Muscle layer of duodenum (tissue), 2 donors: ENCODE measurements around the gene NECAB3.

ENCODE experiments used
- H3K27ac ChIP-seq: one replicate; pipeline ENCODE4 v1.7.0; 2013; ENCODE audit warnings: mild to moderate bottlenecking, low read length
- H3K27me3 ChIP-seq: one replicate; pipeline ENCODE4 v1.7.0; 2013; ENCODE audit warnings: low read depth, mild to moderate bottlenecking, control low read depth, low read length
- H3K36me3 ChIP-seq, 2 donors: one replicate each; pipeline ENCODE4 v1.7.0; 2013; ENCODE audit warnings: low read length in 2 of 2, control low read depth in 1 of 2, mild to moderate bottlenecking in 1 of 2; ENCODE audit not compliant: insufficient read depth in 2 of 2, control insufficient read depth in 1 of 2
- H3K4me1 ChIP-seq, 2 donors: one replicate each; pipeline ENCODE4 v1.7.0; 2013; ENCODE audit warnings: low read length in 2 of 2, mild to moderate bottlenecking in 2 of 2, control low read depth in 1 of 2, moderate library complexity in 1 of 2; ENCODE audit not compliant: insufficient read depth in 2 of 2, control insufficient read depth in 1 of 2
- H3K4me3 ChIP-seq, 2 donors: one replicate each; pipeline ENCODE4 v1.7.0; 2013; ENCODE audit warnings: low read length in 2 of 2, low read depth in 1 of 2, mild to moderate bottlenecking in 1 of 2
- H3K9me3 ChIP-seq, 2 donors: one replicate each; pipeline ENCODE4 v1.7.0; 2013; ENCODE audit warnings: low read length in 2 of 2, control low read depth in 1 of 2, mild to moderate bottlenecking in 1 of 2; ENCODE audit not compliant: control insufficient read depth in 1 of 2
- donor health status: healthy.

Gene NECAB3

DNA sequence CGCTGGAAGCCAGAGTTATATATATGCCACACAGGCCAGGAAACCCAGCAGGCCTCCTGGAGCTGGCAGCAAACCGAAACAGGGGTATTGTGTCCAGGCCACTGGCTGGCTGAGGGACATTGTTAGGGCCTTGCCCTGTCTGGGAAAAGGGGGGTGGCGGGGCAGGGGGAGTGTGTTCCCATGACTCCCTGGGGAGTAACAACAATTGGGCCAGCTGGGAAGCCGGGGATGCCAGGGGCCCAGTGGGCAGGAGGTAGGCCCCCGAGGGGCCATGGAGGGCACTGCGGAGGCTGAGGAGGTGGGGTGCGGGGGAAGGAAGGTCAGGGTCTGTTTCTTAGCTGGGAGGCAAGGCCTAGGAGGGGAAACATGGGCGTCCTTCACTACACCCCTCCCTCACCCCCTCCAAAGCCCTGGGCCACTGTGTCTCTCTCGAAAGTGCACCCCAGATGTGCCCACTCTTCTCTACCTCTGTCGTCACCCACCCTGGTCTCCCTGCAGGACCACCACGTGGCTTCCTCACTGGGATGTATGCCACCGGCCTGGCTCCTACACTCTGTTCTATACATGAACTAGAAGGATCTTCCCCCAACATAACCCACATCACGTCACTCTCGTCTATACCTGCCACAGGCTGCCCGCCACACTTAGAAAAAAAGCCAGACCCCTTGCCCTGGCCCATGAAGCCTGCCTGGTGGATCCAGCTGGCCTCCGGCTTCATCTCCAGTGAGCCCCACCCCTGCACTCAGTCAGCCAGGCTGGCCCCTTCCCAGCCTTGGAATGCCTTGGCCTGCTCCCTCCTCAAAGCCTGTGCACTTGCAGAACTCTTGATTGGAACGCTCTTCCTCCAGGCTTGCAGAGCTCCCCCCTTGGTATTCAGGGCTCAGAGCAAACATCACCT lies 19.8 kb upstream of the NECAB3 start:
- H3K4me1 ChIP-seq, result peaks cover 0 to 29% of the 10 kb centered on the region in 2 donors
- no peaks in the 10 kb centered on the region for H3K36me3 ChIP-seq
- no peaks in the 10 kb centered on the region for H3K27me3 ChIP-seq
- no peak overlapping the region for H3K27ac ChIP-seq
- no peaks in the 10 kb centered on the region for H3K9me3 ChIP-seq
- H3K4me3 ChIP-seq, result no peak overlapping the region

DNA sequence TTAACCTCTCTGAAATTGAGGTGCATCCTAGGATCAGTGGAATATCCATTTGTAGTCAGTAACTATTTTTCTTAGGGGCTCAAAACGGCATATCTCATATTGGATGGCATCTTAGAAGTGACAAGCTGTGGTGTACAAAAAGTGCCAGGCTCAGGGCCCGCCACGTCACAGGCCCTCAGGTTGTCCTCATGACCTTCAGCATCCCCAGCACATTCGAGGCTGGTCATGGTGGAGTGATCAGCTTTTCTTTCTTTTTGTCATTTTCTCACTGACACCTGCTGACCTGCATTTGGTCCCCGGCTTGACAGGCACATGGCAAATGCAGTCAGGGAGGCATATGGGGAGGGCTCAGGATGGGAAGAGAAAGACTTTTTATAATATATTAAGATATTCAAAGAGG lies 19.1 kb upstream of the NECAB3 start:
- Histone ChIP-seq H3K4me1 (peaks cover 0 to 29% of the 10 kb centered on the region in 2 donors), H3K9me3 (no peaks in the 10 kb centered on the region), H3K4me3 (no peak overlapping the region), H3K27ac (no peak overlapping the region), H3K36me3 (no peaks in the 10 kb centered on the region), H3K27me3 (no peaks in the 10 kb centered on the region)

DNA sequence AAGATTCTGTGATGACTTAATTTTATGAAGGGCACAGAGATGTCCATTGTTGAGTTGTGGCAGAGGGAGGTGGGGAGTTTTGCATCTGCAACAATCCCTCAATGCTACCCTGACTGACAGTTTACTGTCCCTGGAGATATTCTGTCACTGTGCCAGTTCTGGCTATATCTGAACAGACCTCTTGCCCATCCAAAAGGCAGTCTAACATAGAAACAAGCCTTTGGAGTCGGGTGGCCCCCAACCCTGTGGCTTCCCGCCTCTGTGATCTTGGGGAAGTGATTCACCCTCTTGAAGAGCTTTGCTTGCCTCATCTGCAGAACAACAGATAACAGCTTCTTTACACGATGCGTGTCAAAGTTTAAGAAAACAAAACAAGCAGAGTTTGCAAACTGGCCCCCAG lies 15.7 kb upstream of the NECAB3 start:
- no peaks in the 10 kb centered on the region for H3K27me3 ChIP-seq
- no peaks in the 10 kb centered on the region for H3K9me3 ChIP-seq
- H3K36me3 ChIP-seq, result no peaks in the 10 kb centered on the region
- no peak overlapping the region for H3K27ac ChIP-seq
- peaks cover 5 to 25% of the 10 kb centered on the region in 2 donors for H3K4me1 ChIP-seq
- no peak overlapping the region for H3K4me3 ChIP-seq

DNA sequence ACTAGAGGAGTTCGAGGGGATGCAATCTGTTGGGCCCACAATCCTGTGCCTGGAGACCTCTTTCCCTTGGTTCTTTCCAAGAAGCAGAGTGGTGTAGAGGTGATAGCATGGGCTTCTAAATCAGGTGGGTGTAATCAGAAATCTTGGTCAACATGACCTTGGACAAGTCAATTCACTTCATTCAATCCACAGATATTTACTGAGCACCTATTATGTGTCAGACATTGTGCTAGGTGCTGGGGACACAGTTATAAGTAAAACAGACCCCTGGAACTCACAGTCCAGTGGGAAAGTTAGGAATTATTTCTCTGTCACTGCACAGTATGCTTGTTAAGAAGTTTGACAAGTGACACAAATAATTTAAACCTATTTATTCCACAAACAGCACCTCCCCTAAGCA lies 15.3 kb upstream of the NECAB3 start:
- peaks cover 5 to 26% of the 10 kb centered on the region in 2 donors for H3K4me1 ChIP-seq
- no peaks in the 10 kb centered on the region for H3K9me3 ChIP-seq
- no peak overlapping the region for H3K4me3 ChIP-seq
- H3K27me3 ChIP-seq, result no peaks in the 10 kb centered on the region
- H3K36me3 ChIP-seq, result no peaks in the 10 kb centered on the region
- no peak overlapping the region for H3K27ac ChIP-seq

DNA sequence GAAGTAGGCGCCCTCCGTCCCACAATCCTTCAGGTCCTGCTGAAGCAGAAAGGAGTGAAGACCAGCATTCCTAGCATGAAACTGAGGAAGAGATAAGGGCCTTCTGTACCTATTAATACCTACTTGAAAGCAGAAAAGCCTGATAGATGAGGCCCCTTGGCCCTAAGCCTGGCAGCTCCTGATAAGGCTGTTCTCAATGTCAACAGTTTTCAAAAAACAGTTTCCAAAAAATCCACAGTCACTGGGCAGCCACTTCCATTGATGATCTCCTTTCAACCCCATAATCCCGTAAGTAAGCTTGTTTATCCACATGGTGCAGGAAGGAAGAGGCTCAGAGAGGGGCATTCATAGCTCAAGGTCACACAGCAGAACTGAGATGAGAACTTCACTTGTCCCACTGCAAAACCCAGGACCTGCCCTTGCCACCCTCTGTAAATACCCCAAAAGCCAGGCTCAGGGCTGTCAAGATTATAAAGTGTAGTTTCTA lies 14.8 kb upstream of the NECAB3 start:
- Histone ChIP-seq H3K4me1 (peaks cover 5 to 21% of the 10 kb centered on the region in 2 donors), H3K9me3 (no peaks in the 10 kb centered on the region), H3K27ac (no peak overlapping the region), H3K27me3 (no peaks in the 10 kb centered on the region), H3K36me3 (no peaks in the 10 kb centered on the region), H3K4me3 (no peak overlapping the region)

DNA sequence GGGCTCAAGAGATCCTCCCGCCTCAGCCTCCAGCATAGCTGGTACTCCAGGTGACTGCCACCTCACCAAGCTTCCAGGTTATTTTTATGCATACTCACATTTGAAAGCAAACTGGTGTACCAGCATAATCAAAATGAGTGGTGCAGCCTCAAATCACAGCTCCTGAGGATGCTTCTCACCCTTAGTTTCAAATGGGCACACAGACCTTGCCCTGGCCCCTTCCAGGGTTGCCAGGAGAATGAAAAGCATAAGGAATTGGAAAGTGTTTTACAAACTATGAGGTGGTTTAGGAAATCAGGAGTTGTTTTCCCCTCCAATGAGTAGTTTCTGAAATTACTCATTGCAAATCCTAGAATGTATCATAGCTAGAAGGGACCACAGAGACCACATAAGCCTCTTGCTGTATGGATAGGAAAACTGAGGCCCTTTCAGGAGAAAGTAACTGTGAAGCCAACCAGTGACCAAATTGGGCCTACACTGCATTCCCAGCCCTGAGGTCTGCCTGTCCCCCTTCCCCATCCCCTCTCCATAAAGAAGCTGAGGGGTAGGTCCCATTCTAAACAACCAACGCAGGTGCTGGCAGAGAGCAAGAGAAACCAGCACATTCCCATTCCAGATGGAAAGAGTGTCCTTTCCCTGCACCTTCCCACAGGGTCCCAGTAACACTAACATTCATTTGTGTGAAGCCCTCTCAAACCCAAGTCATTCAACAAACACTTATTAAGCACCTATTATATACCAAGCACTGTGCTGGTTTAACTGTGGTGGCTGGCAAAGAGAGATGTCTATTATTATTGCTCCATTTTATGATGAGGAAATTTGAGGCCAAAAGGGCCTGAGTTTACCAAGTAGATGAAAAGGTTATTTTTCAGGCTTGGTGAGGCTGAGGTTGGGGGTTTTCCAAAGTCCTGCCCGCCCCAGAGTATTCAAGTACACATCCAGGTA lies 14.0 kb upstream of the NECAB3 start:
- H3K4me3 ChIP-seq, result no peak overlapping the region
- peaks cover 5 to 18% of the 10 kb centered on the region in 2 donors for H3K4me1 ChIP-seq
- H3K36me3 ChIP-seq, result no peaks in the 10 kb centered on the region
- no peaks in the 10 kb centered on the region for H3K9me3 ChIP-seq
- H3K27ac ChIP-seq, result no peak overlapping the region
- H3K27me3 ChIP-seq, result no peaks in the 10 kb centered on the region

DNA sequence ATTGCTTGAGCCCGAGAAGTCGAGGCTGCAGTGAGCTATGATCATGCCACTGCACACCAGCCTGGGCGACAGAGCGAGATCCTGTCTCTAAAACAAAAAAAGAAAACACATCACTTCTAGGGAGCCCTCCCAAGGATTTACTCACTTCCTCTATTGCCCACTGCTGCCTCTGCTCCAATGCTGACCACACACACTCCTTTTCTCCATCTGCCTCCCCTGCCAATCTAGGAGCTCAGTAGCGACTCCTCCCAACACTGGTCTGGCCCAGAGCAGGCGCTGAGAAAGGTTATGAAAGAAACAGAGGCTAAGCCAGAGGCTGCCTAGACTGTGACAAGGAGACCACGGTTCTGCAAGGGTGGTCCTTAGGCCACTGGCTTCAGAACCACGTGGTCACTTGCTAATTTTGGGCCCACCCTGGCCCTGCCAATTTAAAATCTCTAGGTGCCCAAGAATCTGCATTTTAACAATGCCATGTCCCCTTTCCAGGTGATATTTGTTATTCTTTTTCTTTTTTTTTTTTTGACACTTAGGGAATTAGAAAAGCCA lies 13.2 kb upstream of the NECAB3 start:
- no peak overlapping the region for H3K27ac ChIP-seq
- H3K36me3 ChIP-seq, result no peaks in the 10 kb centered on the region
- peaks cover 5 to 18% of the 10 kb centered on the region in 2 donors for H3K4me1 ChIP-seq
- no peak overlapping the region for H3K4me3 ChIP-seq
- no peaks in the 10 kb centered on the region for H3K27me3 ChIP-seq
- no peaks in the 10 kb centered on the region for H3K9me3 ChIP-seq

DNA sequence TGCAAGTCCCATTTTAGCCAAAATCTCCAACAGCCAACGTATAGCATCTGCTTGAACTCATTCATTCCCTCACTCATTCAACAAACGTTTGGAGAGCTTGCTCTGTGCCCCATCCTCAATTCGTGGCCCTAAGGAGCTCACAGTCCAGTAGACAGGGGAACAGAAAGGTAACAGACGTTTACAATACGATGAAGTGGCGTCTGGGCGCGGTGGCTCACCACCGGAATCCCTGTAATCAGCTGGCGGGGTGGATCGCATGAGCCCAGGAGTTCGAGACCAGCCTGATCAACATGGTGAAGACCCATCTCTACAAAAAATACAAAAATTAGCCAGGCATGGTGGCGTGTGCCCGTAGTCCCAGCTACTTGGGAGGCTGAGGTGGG lies 12.7 kb upstream of the NECAB3 start:
- Histone ChIP-seq H3K4me3 (peak overlapping the region; percentile 44 to 53), H3K9me3 (no peaks in the 10 kb centered on the region), H3K27ac (no peak overlapping the region), H3K27me3 (no peaks in the 10 kb centered on the region), H3K4me1 (peaks cover 5 to 18% of the 10 kb centered on the region in 2 donors), H3K36me3 (no peaks in the 10 kb centered on the region)

DNA sequence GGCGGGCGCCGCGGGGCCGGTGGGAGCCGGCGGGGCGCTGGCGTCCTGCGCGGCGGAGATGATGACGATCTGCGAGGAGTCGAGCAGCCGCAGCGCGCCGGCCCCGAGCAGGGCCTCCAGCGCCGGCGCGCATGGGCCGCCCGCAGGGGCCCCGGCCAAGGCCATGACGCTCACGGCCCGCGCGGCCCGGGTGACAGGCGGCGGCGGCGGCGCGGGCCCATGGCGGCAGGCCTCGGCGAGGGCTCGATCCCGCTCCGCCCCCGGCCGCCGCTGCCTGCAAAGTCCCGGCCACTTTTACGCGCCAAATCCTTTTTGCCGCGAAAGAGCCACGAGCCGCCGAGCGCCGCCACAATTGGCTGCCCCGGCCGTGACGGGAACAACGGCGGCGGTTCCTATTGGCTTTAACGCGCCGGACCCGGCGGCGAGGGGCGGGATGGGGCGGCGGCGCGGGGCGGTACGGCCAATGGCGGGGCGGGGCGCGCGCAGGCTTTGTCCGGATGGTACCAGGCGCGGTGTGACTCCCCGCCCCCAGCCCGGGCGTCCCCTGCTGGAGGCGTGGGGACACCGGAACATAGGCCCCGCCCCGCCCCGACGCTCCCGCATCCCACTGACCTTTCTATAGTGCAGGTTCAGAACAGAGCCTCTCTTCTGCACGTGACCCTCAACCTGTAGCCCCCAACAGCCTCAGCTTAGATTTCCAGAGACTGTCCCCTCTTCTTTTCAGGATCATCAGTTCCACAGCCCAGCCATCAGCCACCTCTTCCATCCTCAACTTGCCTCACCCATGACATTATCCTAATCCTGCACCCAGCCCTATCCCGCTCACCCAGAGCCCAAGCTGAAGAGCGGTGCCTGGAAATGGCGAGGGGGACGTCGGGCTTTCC lies 12.1 kb upstream of the NECAB3 start, which contains the start of gene E2F1:
Gene E2F1, minus strand, starts transcription at position 286 of the 884 bp plus-strand sequence. Its CDS starts 121 bp downstream, at position 165.
- H3K27ac ChIP-seq, result no peak within 1 kb of the TSS
- no peaks in the 10 kb centered on the region for H3K36me3 ChIP-seq
- peak within 1 kb of the TSS; percentile 44 to 53 for H3K4me3 ChIP-seq
- H3K27me3 ChIP-seq, result no peaks in the 10 kb centered on the region
- peaks cover 5 to 18% of the 10 kb centered on the region in 2 donors for H3K4me1 ChIP-seq
- H3K9me3 ChIP-seq, result no peaks in the 10 kb centered on the region

DNA sequence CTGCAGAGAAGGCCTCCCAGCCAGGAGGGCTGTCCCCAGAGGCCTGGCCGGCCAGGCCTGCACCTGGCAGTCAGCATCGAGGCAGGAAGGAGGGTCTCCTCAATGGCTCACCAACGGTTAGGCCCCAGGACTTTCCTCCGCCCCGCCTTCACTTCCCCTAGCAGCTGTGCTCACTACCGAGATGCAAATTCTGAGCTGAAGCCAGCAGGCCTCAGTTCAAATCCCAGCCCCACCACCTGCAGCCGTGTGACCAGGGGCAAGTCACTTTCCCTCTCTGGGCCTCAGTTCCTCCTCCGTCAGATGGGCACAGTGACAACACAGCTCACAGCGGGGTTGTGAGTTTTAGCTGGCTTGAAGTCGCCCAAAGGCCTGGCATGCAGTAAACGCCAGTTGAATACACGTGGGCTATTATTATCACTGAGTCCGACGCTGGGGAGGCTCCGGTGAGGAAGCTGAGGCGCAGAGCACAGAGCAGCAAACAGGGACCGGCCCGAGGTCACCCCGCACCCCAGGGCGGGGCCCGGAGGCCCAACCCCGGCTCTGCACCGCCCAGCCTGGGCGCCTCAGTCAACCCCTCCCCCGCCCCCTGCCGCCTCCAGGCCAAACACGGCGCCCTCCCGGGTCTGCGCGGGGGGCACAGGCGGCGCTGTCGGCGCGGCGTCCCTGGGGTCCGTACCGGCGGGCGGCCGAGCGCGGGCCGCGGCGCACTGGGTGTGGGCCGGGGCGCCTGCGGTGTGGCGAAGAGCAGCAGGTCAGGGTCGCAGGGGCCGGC lies 11.3 kb upstream of the NECAB3 start:
- H3K27me3 ChIP-seq, result no peaks in the 10 kb centered on the region
- no peaks in the 10 kb centered on the region for H3K9me3 ChIP-seq
- H3K27ac ChIP-seq, result peak overlapping the region; percentile 21
- H3K4me3 ChIP-seq, result peak overlapping the region; percentile 30 to 47
- H3K36me3 ChIP-seq, result no peaks in the 10 kb centered on the region
- H3K4me1 ChIP-seq, result peaks cover 5 to 18% of the 10 kb centered on the region in 2 donors
